H1 (cell line): ENCODE data around the gene COL16A1. TPM values are rescaled to one million over a fixed set of nuclear protein-coding genes. Genes with fewer than 3 reads are reported as not detected.

Experiments
- CEBPB ChIP-seq: IDR thresholded peaks from 2 replicates; pipeline ENCODE4 v1.6.1; 2012; ENCODE audit warnings: low read depth, low read length
- NRF1 ChIP-seq: IDR thresholded peaks from 2 replicates; pipeline ENCODE4 v1.6.1; 2011; ENCODE audit warnings: mild to moderate bottlenecking, low read depth, low read length, improper control_type of control experiment
- polyA plus RNA-seq, 7 experiments: library from polyadenylated mRNA; depleted of rRNA in 3 of 7; stranded (reverse) in 5 of 7; unstranded in 2 of 7; fragments of >200 nt in 5 of 7; fragments of 200-250 nt in 2 of 7; gene quantifications; 1 replicate in 5 of 7; 2 replicates in 1 of 7; 4 replicates in 1 of 7; pipeline versions ENCODE4 v1.2.1 to v1.2.3, GENCODE V29; 2011 to 2013; ENCODE audit warnings: missing spikeins in 2 of 7, mixed read lengths in 2 of 7
- total RNA-seq: library from RNA; stranded (reverse); fragmentation: NEBNext Ultra II Directional; extraction: Animal tissue kit (Norgen Biotek cat#: 25700); gene quantifications from 2 replicates; pipeline ENCODE4 v1.2.1, GENCODE V29; 2021

Gene COL16A1
- total and polyA plus RNA-seq, 2 of the 8 experiments (the other 6 are each of a cell fraction or from before 2014, with no cell fraction given): 2.0 to 10.5 TPM

- TF ChIP-seq CEBPB (no peak), NRF1 (no peak)
Observed at GRCh38 chr1:31671561-31672201, 32.1 kb downstream of the COL16A1 start (continued).
